AG04450 (cell line): ENCODE data around the gene CYP2D6. TPM values are rescaled to one million over a fixed set of nuclear protein-coding genes. Genes with fewer than 3 reads are reported as not detected.
"Not testable (repeated sequence)": the region's sequence is repeated elsewhere in the genome, so short reads cannot be mapped to it uniquely, and the experiment has no call there.

Source experiments
- CTCF ChIA-PET: fragments of 300-600, 350-600 bp; formaldehyde crosslinking; extraction: SDS; loops from one replicate; lab custom pipeline; 2022; ENCODE audit warnings: antibody characterized with exemption, inconsistent platforms; lab: Charles Lee
- POLR2A ChIA-PET: fragments of 350-600 bp; formaldehyde crosslinking; extraction: SDS; loops from one replicate; lab custom pipeline; 2021; ENCODE audit warnings: antibody characterized with exemption, inconsistent platforms; lab: Yijun Ruan, JAX
- DNase-seq: peaks from one replicate; pipeline ENCODE4 v3.0.0-alpha.2; 2011; ENCODE audit warnings: low read depth, low spot score
- H3K27ac ChIP-seq: one replicate; pipeline ENCODE4 v1.5.1; 2012; ENCODE audit warnings: low read depth, low read length, control low read depth
- H3K27me3 ChIP-seq: one replicate; pipeline ENCODE4 v1.6.0; 2012; ENCODE audit warnings: low read length; ENCODE audit not compliant: control insufficient read depth, insufficient read depth
- H3K4me3 ChIP-seq: 2 replicates; pipeline ENCODE4 v1.5.1; 2011; ENCODE audit warnings: mild to moderate bottlenecking, low read depth, low read length, control low read depth
- H3K9me3 ChIP-seq: 2 replicates; pipeline ENCODE4 v1.5.1; 2012; ENCODE audit warnings: low read length; ENCODE audit not compliant: control insufficient read depth, insufficient read depth
- polyA plus RNA-seq: library from polyadenylated mRNA; depleted of rRNA; stranded (reverse); fragments of >200 nt; gene quantifications from 2 replicates; pipeline ENCODE4 v1.2.3, GENCODE V29; 2011
- TF ChIP-seq, protein P1 (sequence below): IDR thresholded peaks from 2 replicates; pipeline ENCODE4 v1.5.1; 2011; ENCODE audit warnings: low read depth, low read length, control low read depth, inconsistent platforms

Gene CYP2D6
- polyA plus RNA-seq, 1 experiment: 0.15 TPM

DNA sequence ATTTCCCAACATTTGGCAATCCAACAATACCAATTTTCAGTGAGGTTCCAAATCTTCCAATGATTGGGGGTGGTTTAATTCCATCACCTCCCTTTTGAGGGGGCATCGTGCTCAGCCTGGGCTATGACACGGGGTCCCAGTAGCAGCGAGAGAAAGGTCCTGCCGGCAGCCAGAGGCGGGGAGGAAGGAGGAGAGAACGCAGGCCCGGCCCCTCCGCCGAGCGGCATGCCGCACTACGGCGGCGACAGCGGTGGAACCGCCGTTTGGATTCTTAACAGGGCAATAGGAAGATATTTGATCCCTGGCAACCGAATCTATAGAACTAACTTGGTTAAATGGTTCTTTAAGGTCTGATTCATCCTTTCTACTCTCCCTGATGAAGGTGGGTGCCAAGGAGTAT lies 21.8 kb downstream of the CYP2D6 start:
- TF ChIP-seq, protein P1, sequence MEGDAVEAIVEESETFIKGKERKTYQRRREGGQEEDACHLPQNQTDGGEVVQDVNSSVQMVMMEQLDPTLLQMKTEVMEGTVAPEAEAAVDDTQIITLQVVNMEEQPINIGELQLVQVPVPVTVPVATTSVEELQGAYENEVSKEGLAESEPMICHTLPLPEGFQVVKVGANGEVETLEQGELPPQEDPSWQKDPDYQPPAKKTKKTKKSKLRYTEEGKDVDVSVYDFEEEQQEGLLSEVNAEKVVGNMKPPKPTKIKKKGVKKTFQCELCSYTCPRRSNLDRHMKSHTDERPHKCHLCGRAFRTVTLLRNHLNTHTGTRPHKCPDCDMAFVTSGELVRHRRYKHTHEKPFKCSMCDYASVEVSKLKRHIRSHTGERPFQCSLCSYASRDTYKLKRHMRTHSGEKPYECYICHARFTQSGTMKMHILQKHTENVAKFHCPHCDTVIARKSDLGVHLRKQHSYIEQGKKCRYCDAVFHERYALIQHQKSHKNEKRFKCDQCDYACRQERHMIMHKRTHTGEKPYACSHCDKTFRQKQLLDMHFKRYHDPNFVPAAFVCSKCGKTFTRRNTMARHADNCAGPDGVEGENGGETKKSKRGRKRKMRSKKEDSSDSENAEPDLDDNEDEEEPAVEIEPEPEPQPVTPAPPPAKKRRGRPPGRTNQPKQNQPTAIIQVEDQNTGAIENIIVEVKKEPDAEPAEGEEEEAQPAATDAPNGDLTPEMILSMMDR: no peak
- DNase-seq: no peak
- H3K27me3 ChIP-seq: peaks cover 2% of the 10 kb centered on the region
- no peak overlapping the region for H3K4me3 ChIP-seq
- peaks cover 11% of the 10 kb centered on the region for H3K9me3 ChIP-seq
- ChIA-PET POLR2A (no interaction called here), CTCF (interaction anchor here (2.0 kb wide), 1 partner anchor 17 kb away, joined by 4 read pairs; no protein-coding TSS in a partner anchor)
- no peak overlapping the region for H3K27ac ChIP-seq

DNA sequence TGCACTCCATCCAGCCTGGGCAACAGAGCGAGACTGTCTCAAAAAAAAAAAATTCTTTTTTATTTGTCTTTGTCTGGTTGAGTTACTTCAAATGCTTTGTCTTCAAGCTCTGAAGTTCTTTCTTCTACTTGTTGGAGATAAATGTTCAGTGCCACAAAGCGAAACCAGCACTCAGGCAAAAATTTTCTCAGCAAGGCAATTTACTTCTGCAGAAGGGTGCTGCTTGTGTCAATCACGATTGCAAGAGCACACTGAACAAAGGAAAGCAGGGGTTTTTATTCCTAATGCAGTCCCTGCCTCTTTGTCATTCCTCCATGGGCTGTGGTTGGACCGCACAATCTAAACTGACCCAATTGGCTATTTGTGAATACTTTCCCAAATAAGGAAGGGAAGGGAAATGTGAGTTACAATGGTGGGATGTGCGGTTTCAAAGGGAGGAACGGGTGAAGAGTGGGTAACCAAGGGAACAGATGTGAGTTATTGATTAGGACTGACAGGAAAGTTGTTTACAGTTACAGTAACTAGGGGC lies 26.2 kb downstream of the CYP2D6 start:
- DNase-seq, POLR2A ChIA-PET, H3K4me3 ChIP-seq, H3K27me3 ChIP-seq, H3K27ac ChIP-seq: not testable (repeated sequence)
- H3K9me3 ChIP-seq: peaks cover 26% of the 10 kb centered on the region
- CTCF ChIA-PET: interaction anchor here (1.0 kb wide), 1 partner anchor 13 kb away, joined by 3 read pairs; no protein-coding TSS in a partner anchor

DNA sequence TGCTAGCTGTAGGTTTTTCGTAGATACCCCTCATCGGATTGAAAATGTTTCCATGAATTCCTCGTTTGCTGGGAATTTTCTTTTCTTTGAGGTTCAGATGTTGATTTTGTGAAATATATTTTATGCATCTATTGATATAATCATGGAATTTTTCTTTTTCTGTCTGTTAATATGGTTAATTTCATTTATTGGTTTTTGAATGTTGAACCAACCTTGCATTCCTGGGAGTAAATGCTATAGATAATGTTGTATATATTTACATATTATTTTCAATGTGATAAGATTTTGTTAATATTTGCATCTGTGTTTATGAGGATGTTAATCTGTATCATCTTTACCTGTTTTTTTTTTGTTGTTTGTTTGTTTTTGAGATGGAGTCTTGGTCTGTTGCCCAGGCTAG lies 29.4 kb downstream of the CYP2D6 start:
- TF ChIP-seq, protein P1: no peak
- Histone ChIP-seq H3K9me3 (peaks cover 25% of the 10 kb centered on the region), H3K4me3 (no peak overlapping the region), H3K27ac (no peak overlapping the region), H3K27me3 (no peaks in the 10 kb centered on the region)
- DNase-seq: no peak
- ChIA-PET CTCF (interaction anchor here (2.4 kb wide), 1 partner anchor 10 kb away, joined by 12 read pairs; the partner anchor contains the start of gene NDUFA6), POLR2A (no interaction called here)

DNA sequence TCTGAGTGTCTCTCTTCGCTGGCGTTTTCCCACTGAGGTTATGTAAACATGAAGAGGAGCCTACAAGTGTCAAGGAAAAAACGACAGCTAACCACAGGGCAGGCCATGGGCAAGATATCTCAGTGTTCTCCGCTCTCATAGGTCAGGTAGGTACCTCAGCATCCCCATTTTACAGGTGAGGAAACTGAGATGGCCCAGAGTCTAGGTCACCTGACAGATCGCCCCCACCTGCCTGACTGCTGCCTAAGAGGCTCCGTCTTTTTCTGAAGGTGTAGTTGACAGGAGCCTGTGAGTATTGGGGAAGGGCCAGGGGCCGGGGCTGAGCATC lies 39.2 kb downstream of the CYP2D6 start:
- no peak for DNase-seq
- peak overlapping the region; percentile 71 for H3K4me3 ChIP-seq
- POLR2A ChIA-PET: interaction anchor here (0.7 to 2.9 kb wide), 5 partner anchors 12 to 487 kb away, joined by 3 to 18 read pairs (median 5); partner anchors contain the start of gene SMDT1
- peak overlapping the region; percentile 52 for H3K27ac ChIP-seq
- H3K27me3 ChIP-seq: no peaks in the 10 kb centered on the region
- CTCF ChIA-PET: interaction anchor here (0.6 to 4.1 kb wide), 30 partner anchors 9 to 391 kb away, joined by 3 to 56 read pairs (median 4); partner anchors contain the start of gene CENPM
- TF ChIP-seq, protein P1: no peak
- H3K9me3 ChIP-seq: peaks cover 8% of the 10 kb centered on the region

DNA sequence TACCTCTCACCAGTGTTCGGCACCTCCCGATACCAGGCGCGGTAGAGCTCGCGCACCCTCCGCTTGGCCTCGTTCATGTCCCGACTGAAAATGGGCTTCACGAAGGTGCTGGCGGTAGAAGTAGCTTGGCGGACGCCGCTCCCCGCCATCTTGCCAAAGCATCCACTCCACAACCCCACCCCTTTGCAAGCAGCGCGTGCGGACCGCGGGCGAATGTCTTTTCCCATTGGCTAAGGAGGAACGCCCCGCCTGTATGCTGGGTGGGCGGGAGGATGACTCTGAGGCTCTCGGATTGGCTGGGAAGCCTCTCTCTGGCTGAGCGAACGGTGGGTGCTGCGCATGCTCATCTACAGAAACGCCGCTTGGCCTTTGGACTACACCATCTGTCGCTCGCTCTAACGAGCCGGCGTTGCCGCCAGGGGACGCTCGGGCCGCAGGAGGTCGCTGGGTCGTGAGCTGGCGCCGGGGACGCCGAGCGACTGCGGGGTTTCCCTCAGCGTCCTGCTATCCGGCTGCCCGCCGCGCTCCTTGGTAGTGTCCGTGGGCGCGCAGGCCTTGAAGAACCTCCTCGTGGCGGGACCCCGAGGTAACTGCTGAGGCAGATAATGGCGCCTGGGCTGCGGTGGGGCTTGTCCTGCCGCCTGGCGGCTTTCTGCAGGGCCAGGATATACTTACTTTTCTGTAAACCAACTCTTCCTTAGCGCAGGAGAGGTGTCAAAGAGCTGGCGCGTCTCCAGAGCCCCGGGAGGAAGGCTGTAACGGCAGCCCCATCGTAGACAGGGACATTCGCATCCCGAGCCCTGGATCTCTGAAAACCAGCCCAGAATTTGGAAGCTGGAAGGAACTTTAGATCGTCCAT lies 39.8 kb downstream of the CYP2D6 start, which contains the start of gene NDUFA6:
Gene NDUFA6, minus strand, starts transcription at position 177 of the 859 bp plus-strand sequence. Its CDS starts 28 bp downstream, at position 149.
- TF ChIP-seq, protein P1: peak; percentile 86
- no peaks in the 10 kb centered on the region for H3K27me3 ChIP-seq
- ChIA-PET CTCF (interaction anchor here (0.6 to 4.1 kb wide), 31 partner anchors 9 to 936 kb away, joined by 3 to 56 read pairs (median 4); partner anchors contain the start of gene CENPM), POLR2A (interaction anchor here (0.7 to 2.9 kb wide), 5 partner anchors 11 to 487 kb away, joined by 3 to 18 read pairs (median 5); partner anchors contain the start of gene SMDT1)
- H3K9me3 ChIP-seq: peaks cover 8% of the 10 kb centered on the region
- peak within 1 kb of the TSS; percentile 93 for H3K4me3 ChIP-seq
- DNase-seq: peak; percentile 97
- H3K27ac ChIP-seq: peak within 1 kb of the TSS; percentile 90
